ENCODE results near the gene MPND. TPM values are rescaled to one million over a fixed set of nuclear protein-coding genes. Genes with fewer than 3 reads are reported as not detected.

MPND gene
- total and polyA plus RNA-seq, 10 of the 15 experiments (the other 5 are each of a cell fraction or from before 2014, with no cell fraction given), result 0.79 to 18.3 (median 6.0) TPM

DNA sequence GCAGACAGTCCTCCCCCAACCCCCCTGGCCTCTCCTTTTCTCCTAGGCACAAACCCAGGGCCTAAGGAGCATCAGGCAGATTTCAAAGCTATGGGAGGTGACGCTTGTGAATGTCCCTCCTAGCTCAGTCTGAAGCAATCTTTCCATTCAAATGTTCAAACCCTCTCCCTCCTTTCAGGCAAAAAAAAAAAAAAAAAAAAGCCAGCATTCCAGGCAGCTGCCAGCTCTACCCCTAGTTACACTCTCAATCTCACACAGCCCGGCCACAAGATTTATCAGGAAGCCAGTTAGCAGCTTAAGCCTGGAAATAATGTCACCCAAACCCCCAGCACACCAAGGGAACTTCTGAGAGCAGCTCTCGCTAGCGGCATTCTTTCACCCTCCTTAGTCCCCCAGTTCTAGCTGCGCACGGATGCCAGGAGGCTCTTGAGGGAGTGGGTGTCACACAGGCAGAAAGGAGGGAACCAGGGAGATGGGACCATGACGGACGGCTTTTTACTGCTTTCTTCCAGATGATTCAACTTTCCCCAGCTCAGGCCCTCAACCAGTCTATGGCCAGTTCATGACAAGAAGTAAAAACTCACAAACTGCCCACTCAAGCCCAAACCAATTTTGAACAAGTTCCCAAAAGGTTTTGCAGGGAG, 50.7 kb downstream of the MPND start:
- intact Hi-C loops (cut with micrococcal nuclease; ENCODE audit: unreplicated experiment), result no loop called here
- Histone ChIP-seq H4K20me1 (ENCODE audit: control insufficient read depth, insufficient read depth) (peaks cover 18% of the 10 kb centered on the region), H3K4me3 (peak overlapping the region; percentile 16; the same call in 1 of the 2 replicates), H3K36me3 (ENCODE audit: control insufficient read depth in 2 of 2, insufficient read depth in 2 of 2, low read length in 1 of 2) (peaks cover 8 to 23% of the 10 kb centered on the region in 2 experiments; a peak in 3 of 4 replicates), H3K27me3 (replicated peaks in 1 of 2; ENCODE audit: control insufficient read depth in 2 of 2, insufficient read depth in 2 of 2, low read length in 1 of 2) (no peaks in the 10 kb centered on the region), H3K4me1 (ENCODE audit: control insufficient read depth, insufficient read depth, low read length) (peaks cover 8% of the 10 kb centered on the region), H3K4me2 (ENCODE audit: control insufficient read depth, insufficient read depth) (peak overlapping the region; percentile 72), H2AFZ (ENCODE audit: control insufficient read depth, low read depth, low read length) (no peak overlapping the region), H3K27ac (ENCODE audit: control insufficient read depth, insufficient read depth) (peak overlapping the region; percentile 68), H3K79me2 (ENCODE audit: control insufficient read depth, insufficient read depth, low read length) (peaks cover 91% of the 10 kb centered on the region), H3K9ac (ENCODE audit: control insufficient read depth, insufficient read depth, low read length) (peak overlapping the region; percentile 18), H3K9me3 (replicated peaks; ENCODE audit: control insufficient read depth, insufficient read depth, low read length) (no peaks in the 10 kb centered on the region)
- ChIA-PET SMC1A (ENCODE audit: uncharacterized antibody, unreplicated experiment) (interaction anchor here (3.5 to 3.9 kb wide), 2 partner anchors 13 to 17 kb away, joined by 24 to 27 read pairs; no protein-coding TSS in a partner anchor), CTCF (interaction anchor here (0.9 to 3.6 kb wide), 10 partner anchors 12 to 129 kb away, joined by 3 to 18 read pairs (median 6); no protein-coding TSS in a partner anchor), RAD21 (ENCODE audit: unreplicated experiment) (interaction anchor here (0.6 to 2.2 kb wide), 5 partner anchors 8 to 101 kb away, joined by 3 to 10 read pairs (median 5); partner anchors contain the start of gene CHAF1A), POLR2A (interaction anchor here (0.7 to 7.7 kb wide), 4 partner anchors 15 to 66 kb away, joined by 4 to 110 read pairs (median 4); partner anchors contain the start of gene MPND)
- DNase-seq (ENCODE audit: low read depth, low spot score) (no peak), FAIRE-seq (no peak), ATAC-seq (no peak)
- in situ Hi-C loops (cut with MboI), result no loop called here
- no TSS peak for BruUV-seq (replicated peaks)
- TF ChIP-seq EZH2 (IDR thresholded peaks at IDR 0.05; ENCODE audit: borderline replicate concordance, control insufficient read depth, low read depth, low read length), result no peak
- TF ChIP-seq NFYB (IDR thresholded peaks at IDR 0.05; ENCODE audit: insufficient read depth, low read depth, low read length), result no peak
- no peak for TF ChIP-seq SPI1 (IDR thresholded peaks at IDR 0.05; ENCODE audit: borderline replicate concordance, insufficient read depth, low read depth, low read length)
- TF ChIP-seq TBL1XR1 (IDR thresholded peaks at IDR 0.05; ENCODE audit: low read depth, low read length), result no peak
- no peak for TF ChIP-seq RB1 (IDR thresholded peaks at IDR 0.05; ENCODE audit: borderline replicate concordance)
- no peak for TF ChIP-seq SIN3A (IDR thresholded peaks at IDR 0.05; ENCODE audit: low read depth, low read length)
- no peak for TF ChIP-seq EED (IDR thresholded peaks at IDR 0.05; ENCODE audit: low read depth)
- no peak for TF ChIP-seq BMI1 (IDR thresholded peaks at IDR 0.05; ENCODE audit: borderline replicate concordance)
- no peak for TF ChIP-seq ZNF384 (IDR thresholded peaks at IDR 0.05; ENCODE audit: borderline replicate concordance, low read depth, low read length)
- TF ChIP-seq STAT1 (conservative IDR thresholded peaks at IDR 0.05), result no peak
- no peak for TF ChIP-seq CBFB (IDR thresholded peaks at IDR 0.05; ENCODE audit: low read depth)
- TF ChIP-seq, protein P1, sequence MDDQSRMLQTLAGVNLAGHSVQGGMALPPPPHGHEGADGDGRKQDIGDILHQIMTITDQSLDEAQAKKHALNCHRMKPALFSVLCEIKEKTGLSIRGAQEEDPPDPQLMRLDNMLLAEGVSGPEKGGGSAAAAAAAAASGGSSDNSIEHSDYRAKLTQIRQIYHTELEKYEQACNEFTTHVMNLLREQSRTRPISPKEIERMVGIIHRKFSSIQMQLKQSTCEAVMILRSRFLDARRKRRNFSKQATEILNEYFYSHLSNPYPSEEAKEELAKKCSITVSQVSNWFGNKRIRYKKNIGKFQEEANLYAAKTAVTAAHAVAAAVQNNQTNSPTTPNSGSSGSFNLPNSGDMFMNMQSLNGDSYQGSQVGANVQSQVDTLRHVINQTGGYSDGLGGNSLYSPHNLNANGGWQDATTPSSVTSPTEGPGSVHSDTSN (IDR thresholded peaks at IDR 0.05; ENCODE audit: insufficient replicate concordance, low read depth, low read length), result no peak
- TF ChIP-seq, protein P2, sequence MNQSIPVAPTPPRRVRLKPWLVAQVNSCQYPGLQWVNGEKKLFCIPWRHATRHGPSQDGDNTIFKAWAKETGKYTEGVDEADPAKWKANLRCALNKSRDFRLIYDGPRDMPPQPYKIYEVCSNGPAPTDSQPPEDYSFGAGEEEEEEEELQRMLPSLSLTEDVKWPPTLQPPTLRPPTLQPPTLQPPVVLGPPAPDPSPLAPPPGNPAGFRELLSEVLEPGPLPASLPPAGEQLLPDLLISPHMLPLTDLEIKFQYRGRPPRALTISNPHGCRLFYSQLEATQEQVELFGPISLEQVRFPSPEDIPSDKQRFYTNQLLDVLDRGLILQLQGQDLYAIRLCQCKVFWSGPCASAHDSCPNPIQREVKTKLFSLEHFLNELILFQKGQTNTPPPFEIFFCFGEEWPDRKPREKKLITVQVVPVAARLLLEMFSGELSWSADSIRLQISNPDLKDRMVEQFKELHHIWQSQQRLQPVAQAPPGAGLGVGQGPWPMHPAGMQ (IDR thresholded peaks at IDR 0.05; ENCODE audit: borderline replicate concordance), result no peak
- no peak for TF ChIP-seq SUZ12 (IDR thresholded peaks at IDR 0.05; ENCODE audit: unreplicated experiment)
- no peak for TF ChIP-seq CREM (IDR thresholded peaks at IDR 0.05; ENCODE audit: low read depth)
- TF ChIP-seq HDGF (IDR thresholded peaks at IDR 0.05), result no peak
- TF ChIP-seq, protein P3, sequence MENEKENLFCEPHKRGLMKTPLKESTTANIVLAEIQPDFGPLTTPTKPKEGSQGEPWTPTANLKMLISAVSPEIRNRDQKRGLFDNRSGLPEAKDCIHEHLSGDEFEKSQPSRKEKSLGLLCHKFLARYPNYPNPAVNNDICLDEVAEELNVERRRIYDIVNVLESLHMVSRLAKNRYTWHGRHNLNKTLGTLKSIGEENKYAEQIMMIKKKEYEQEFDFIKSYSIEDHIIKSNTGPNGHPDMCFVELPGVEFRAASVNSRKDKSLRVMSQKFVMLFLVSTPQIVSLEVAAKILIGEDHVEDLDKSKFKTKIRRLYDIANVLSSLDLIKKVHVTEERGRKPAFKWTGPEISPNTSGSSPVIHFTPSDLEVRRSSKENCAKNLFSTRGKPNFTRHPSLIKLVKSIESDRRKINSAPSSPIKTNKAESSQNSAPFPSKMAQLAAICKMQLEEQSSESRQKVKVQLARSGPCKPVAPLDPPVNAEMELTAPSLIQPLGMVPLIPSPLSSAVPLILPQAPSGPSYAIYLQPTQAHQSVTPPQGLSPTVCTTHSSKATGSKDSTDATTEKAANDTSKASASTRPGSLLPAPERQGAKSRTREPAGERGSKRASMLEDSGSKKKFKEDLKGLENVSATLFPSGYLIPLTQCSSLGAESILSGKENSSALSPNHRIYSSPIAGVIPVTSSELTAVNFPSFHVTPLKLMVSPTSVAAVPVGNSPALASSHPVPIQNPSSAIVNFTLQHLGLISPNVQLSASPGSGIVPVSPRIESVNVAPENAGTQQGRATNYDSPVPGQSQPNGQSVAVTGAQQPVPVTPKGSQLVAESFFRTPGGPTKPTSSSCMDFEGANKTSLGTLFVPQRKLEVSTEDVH (IDR thresholded peaks at IDR 0.05; ENCODE audit: low read depth, partially characterized antibody), result no peak
- no peak for TF ChIP-seq FOS (IDR thresholded peaks at IDR 0.05; ENCODE audit: borderline replicate concordance, extremely low read depth, insufficient read length)
- TF ChIP-seq MXI1 (IDR thresholded peaks at IDR 0.05; ENCODE audit: low read depth, low read length), result no peak
- 84% methylated on average over 8 of the region's 8 CpGs for WGBS (ENCODE audit: insufficient coverage, insufficient replicate concordance, low lambda C conversion rate, missing lambda C conversion rate)

All from GM12878 (cell line).